Erythroblast (primary cell): Measurements from ENCODE around the gene JAZF1.

Source experiments
- GATA1 ChIP-seq: IDR thresholded peaks from 2 replicates; pipeline ENCODE4 v1.6.1; 2011; ENCODE audit warnings: low read depth, mild to moderate bottlenecking, control low read depth, low read length, moderate library complexity
- POLR2A ChIP-seq: IDR thresholded peaks from 2 replicates; pipeline ENCODE4 v1.6.1; 2011; ENCODE audit warnings: mild to moderate bottlenecking, low read length

DNA sequence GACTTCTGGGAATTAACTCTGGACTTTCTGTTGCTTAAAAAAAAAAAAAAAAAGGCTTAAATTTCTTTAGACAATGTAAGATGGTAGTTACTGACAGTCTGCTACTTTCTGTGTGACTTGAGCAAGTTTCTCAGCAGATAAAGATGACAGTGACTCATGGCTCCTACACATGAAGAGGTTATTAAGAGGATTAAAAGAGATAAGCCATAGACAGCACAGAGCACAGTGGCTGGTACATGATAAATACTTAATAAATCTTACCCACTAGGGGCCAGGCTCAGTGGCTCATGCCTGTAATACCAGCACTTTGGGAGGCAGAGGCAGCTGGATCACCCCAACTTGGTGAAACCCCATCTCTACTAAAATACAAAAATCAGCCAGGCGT is 174.8 kb downstream of the JAZF1 start:
- TF ChIP-seq POLR2A (no peak), GATA1 (no peak)
